Mammary epithelial cell (primary cell): Measurements from ENCODE around the gene MAPKAPK2.

Experiments
- EZH2 ChIP-seq: IDR thresholded peaks from 2 replicates; pipeline ENCODE4 v1.6.1; 2012; ENCODE audit warnings: low read length, inconsistent platforms, borderline replicate concordance
- TF ChIP-seq, protein P1 (sequence below), 2 donors: IDR thresholded peaks in 1 of 2; conservative IDR thresholded peaks in 1 of 2; 2 replicates each; pipeline ENCODE4 v1.5.1; 2011 to 2012; ENCODE audit warnings: inconsistent platforms in 2 of 2, low read length in 2 of 2, mild to moderate bottlenecking in 2 of 2, control low read depth in 1 of 2, low read depth in 1 of 2; ENCODE audit not compliant: insufficient read depth in 1 of 2; ENCODE audit errors: extremely low read depth in 1 of 2

DNA sequence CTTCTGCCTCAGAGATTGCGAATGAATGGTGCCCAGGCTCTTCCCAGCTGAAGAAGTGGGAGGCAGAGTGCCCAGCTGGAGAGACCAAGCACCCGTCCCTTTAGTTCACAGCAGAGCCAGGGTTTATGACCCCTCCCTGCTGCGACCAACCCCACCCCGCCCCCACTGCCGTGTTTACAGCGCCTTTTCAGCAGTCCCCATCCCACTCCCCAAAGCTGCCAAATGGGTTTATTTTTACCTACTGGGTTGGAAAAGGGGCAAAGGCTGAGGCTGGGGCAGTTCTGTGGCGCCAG is 25.8 kb upstream of the MAPKAPK2 start:
- TF ChIP-seq EZH2 = no peak
- TF ChIP-seq, protein P1, sequence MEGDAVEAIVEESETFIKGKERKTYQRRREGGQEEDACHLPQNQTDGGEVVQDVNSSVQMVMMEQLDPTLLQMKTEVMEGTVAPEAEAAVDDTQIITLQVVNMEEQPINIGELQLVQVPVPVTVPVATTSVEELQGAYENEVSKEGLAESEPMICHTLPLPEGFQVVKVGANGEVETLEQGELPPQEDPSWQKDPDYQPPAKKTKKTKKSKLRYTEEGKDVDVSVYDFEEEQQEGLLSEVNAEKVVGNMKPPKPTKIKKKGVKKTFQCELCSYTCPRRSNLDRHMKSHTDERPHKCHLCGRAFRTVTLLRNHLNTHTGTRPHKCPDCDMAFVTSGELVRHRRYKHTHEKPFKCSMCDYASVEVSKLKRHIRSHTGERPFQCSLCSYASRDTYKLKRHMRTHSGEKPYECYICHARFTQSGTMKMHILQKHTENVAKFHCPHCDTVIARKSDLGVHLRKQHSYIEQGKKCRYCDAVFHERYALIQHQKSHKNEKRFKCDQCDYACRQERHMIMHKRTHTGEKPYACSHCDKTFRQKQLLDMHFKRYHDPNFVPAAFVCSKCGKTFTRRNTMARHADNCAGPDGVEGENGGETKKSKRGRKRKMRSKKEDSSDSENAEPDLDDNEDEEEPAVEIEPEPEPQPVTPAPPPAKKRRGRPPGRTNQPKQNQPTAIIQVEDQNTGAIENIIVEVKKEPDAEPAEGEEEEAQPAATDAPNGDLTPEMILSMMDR (conservative IDR thresholded peaks at IDR 0.05 in 1 of 2, IDR thresholded peaks at IDR 0.05 in 1 of 2; ENCODE audit: extremely low read depth in 1 of 2, insufficient read depth in 1 of 2, low read depth in 1 of 2, low read length in 2 of 2) = no peak
